Tibial nerve (tissue), 4 donors: ENCODE data around the gene TRIML2.

Source experiments
- CTCF ChIP-seq, 5 experiments: fragments of 200-600 bp in 3 of 5; fragments of 450-650 bp in 2 of 5; sonication (generic) in 3 of 5; IDR thresholded peaks; one replicate each; pipeline ENCODE4 v1.5.1; 2016 to 2019; ENCODE audit warnings: antibody characterized with exemption in 5 of 5, mild to moderate bottlenecking in 3 of 5, moderate library complexity in 2 of 5
- EP300 ChIP-seq, 2 donors: sonication (generic); formaldehyde crosslinking; IDR thresholded peaks; one replicate each; pipeline ENCODE4 v1.6.1; 2017; ENCODE audit warnings: antibody characterized with exemption in 2 of 2, mild to moderate bottlenecking in 1 of 2
- POLR2A ChIP-seq, 2 donors: fragments of 450-650 bp; IDR thresholded peaks; one replicate each; pipeline ENCODE4 v1.6.1; 2017; ENCODE audit warnings: antibody characterized with exemption in 2 of 2, mild to moderate bottlenecking in 2 of 2, moderate library complexity in 2 of 2

GRCh38 chr4:188113156-188113555 is 3.8 kb upstream of the TRIML2 start:
- no peak for TF ChIP-seq EP300 (IDR thresholded peaks at IDR 0.05)
- no peak for TF ChIP-seq CTCF (IDR thresholded peaks at IDR 0.05)
- no peak for TF ChIP-seq POLR2A (IDR thresholded peaks at IDR 0.05)
